Esophagus muscularis mucosa (tissue), 4 donors: Measurements from ENCODE around the gene FLT4. TPM values are rescaled to one million over a fixed set of nuclear protein-coding genes. Genes with fewer than 3 reads are reported as not detected.

Source experiments
- DNase-seq: peaks from one replicate; pipeline ENCODE4 v3.0.0-alpha.2; 2017; ENCODE audit errors: extremely low spot score
- H3K27ac ChIP-seq, 4 donors: fragments of 200-600 bp; sonication (generic); replicated peaks in 1 of 4; 1 replicate in 3 of 4; 2 replicates in 1 of 4; pipeline ENCODE4 v1.5.1; 2016 to 2019; ENCODE audit warnings: mild to moderate bottlenecking in 1 of 4
- H3K27me3 ChIP-seq, 4 donors: fragments of 200-600 bp; sonication (generic); one replicate each; pipeline versions ENCODE4 v1.5.1 to v1.6.0; 2016 to 2019
- H3K36me3 ChIP-seq, 4 donors: fragments of 200-600 bp; sonication (generic); one replicate each; pipeline ENCODE4 v1.5.1; 2016 to 2019
- H3K4me1 ChIP-seq, 4 donors: fragments of 200-600 bp; sonication (generic); one replicate each; pipeline ENCODE4 v1.5.1; 2016 to 2019
- H3K4me3 ChIP-seq, 4 donors: fragments of 200-600 bp; sonication (generic); 1 replicate in 2 of 4; 2 replicates in 2 of 4; pipeline ENCODE4 v1.5.1; 2016 to 2019; ENCODE audit warnings: mild to moderate bottlenecking in 4 of 4, moderate library complexity in 1 of 4
- H3K9me3 ChIP-seq, 4 donors: fragments of 200-600 bp; sonication (generic); 1 replicate in 3 of 4; 2 replicates in 1 of 4; pipeline ENCODE4 v1.5.1; 2016 to 2019
- CTCF ChIP-seq, 3 experiments: fragments of 200-600 bp in 2 of 3; fragments of 450-650 bp in 1 of 3; sonication (generic) in 2 of 3; IDR thresholded peaks; one replicate each; pipeline ENCODE4 v1.5.1; 2017 to 2019; ENCODE audit warnings: antibody characterized with exemption in 3 of 3, mild to moderate bottlenecking in 2 of 3, moderate library complexity in 1 of 3
- EP300 ChIP-seq: sonication (generic); formaldehyde crosslinking; IDR thresholded peaks from one replicate; pipeline ENCODE4 v1.6.1; 2017; ENCODE audit warnings: antibody characterized with exemption
- POLR2A ChIP-seq: fragments of 450-650 bp; IDR thresholded peaks from one replicate; pipeline ENCODE4 v1.6.1; 2017; ENCODE audit warnings: antibody characterized with exemption, moderate library complexity, mild to moderate bottlenecking, low read depth
- POLR2AphosphoS5 ChIP-seq, 2 donors: sonication (generic); formaldehyde crosslinking; IDR thresholded peaks; one replicate each; pipeline ENCODE4 v1.6.1; 2017; ENCODE audit warnings: antibody characterized with exemption in 2 of 2
- WGBS: methylation state at CpG from one replicate; pipeline ENCODE4 v1.1.5; 2018; 5-methylcytosine and 5-hydroxymethylcytosine counted together
- intact Hi-C: fragments of 100-400 bp; cut with DNase I; formaldehyde crosslinking; loops from one replicate; pipeline ENCODE4 v1.15.1; 2023
- total RNA-seq, 4 donors: library from RNA; depleted of rRNA; stranded (reverse); fragments of >200 nt; gene quantifications; one replicate each; pipeline versions ENCODE4 v1.1.0 to v1.2.1, GENCODE V29; 2016

Gene FLT4
- total RNA-seq, 4 donors from 2014 or later: 10.4 to 15.6 (median 11.8) TPM

- H3K36me3 ChIP-seq: no peaks in the 10 kb centered on the region
- no peaks in the 10 kb centered on the region for H3K4me1 ChIP-seq
- H3K4me3 ChIP-seq: no peak overlapping the region
- H3K9me3 ChIP-seq: no peaks in the 10 kb centered on the region
- intact Hi-C loops: no loop called here
- 81% methylated on average over 34 of the region's 36 CpGs for WGBS
- no peak overlapping the region for H3K27ac ChIP-seq
- TF ChIP-seq POLR2AphosphoS5 (IDR thresholded peaks at IDR 0.05) (no peak), EP300 (no peak), CTCF (IDR thresholded peaks at IDR 0.05) (no peak), POLR2A (no peak)
- DNase-seq: no peak
- H3K27me3 ChIP-seq: peaks cover 0 to 17% (median 0%) of the 10 kb centered on the region in 4 donors
These were observed 47.6 kb downstream of the FLT4 start for GRCh38 chr5:180601591-180602480.

GRCh38 chr5:180600554-180601041, 48.8 kb downstream of the FLT4 start:
- no peak overlapping the region for H3K4me3 ChIP-seq
- no peak overlapping the region for H3K27ac ChIP-seq
- H3K4me1 ChIP-seq: no peaks in the 10 kb centered on the region
- intact Hi-C loops: no loop called here
- no peak for DNase-seq
- H3K36me3 ChIP-seq: no peaks in the 10 kb centered on the region
- WGBS: 83% methylated on average over 12 of the region's 12 CpGs
- TF ChIP-seq POLR2A (no peak), EP300 (no peak), POLR2AphosphoS5 (IDR thresholded peaks at IDR 0.05) (no peak), CTCF (IDR thresholded peaks at IDR 0.05) (no peak)
- peaks cover 0 to 9% (median 0%) of the 10 kb centered on the region in 4 donors for H3K27me3 ChIP-seq
- no peaks in the 10 kb centered on the region for H3K9me3 ChIP-seq

DNA sequence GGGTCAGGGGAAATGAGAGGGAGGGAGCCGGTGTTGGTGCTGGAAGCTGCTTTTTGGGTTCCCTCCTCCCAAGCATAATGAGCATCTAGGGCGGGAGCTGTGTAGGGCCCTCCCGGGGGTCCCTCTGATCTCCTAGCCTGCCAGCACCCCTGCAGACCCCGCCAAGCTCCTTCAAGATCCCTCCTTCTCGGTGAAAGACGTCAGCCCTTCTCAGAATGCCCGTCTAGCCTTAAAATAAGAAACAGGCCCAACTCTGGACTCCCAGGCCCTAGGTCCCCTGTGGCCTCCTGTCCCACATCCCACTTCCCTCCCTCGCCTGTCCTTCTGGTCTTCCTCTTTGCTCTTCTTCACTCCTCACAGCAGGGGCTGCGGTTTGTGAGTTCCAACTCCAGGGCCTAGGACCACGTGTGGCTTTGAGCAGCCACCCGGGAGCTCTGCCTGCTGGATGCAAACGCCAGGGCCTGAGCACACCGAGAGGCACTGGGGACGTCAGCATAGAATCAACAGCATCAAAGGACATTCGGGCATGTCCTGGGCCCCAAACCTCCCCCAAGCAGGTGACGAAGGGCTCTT, 49.3 kb downstream of the FLT4 start:
- TF ChIP-seq CTCF (IDR thresholded peaks at IDR 0.05) (no peak), POLR2AphosphoS5 (IDR thresholded peaks at IDR 0.05) (no peak)
- Histone ChIP-seq H3K4me3 (no peak overlapping the region), H3K9me3 (no peaks in the 10 kb centered on the region), H3K27me3 (peaks cover 0 to 9% (median 0%) of the 10 kb centered on the region in 4 donors), H3K27ac (no peak overlapping the region), H3K4me1 (no peaks in the 10 kb centered on the region), H3K36me3 (no peaks in the 10 kb centered on the region)
- DNase-seq: no peak
- intact Hi-C loops: no loop called here
- 77% methylated on average over 16 of the region's 16 CpGs for WGBS

DNA sequence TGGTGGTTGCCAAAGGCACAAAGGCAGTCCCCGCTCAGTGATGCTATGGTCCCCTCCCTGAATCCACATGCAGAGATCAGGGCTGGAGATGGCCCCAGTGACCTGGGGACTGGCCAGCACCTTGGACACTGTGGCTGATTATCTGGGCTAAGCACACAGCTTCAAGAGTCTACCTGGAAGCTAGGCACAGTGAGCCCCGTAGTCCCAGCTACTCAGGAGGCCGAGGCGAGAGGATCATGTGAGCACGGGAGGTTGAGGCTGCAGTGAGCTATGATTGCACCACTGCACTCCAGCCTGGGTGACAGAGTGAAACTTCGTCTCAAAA, 49.8 kb downstream of the FLT4 start:
- no peaks in the 10 kb centered on the region for H3K4me1 ChIP-seq
- no peak for TF ChIP-seq CTCF (IDR thresholded peaks at IDR 0.05)
- TF ChIP-seq POLR2A: no peak
- TF ChIP-seq POLR2AphosphoS5 (IDR thresholded peaks at IDR 0.05): no peak
- TF ChIP-seq EP300: no peak
- peaks cover 0 to 9% (median 0%) of the 10 kb centered on the region in 4 donors for H3K27me3 ChIP-seq
- H3K4me3 ChIP-seq: no peak overlapping the region
- H3K36me3 ChIP-seq: no peaks in the 10 kb centered on the region
- no peaks in the 10 kb centered on the region for H3K9me3 ChIP-seq
- intact Hi-C loops: no loop called here
- H3K27ac ChIP-seq: no peak overlapping the region
- no peak for DNase-seq
- 98% methylated on average over 5 of the region's 6 CpGs for WGBS
